ENCODE results near the gene TMEM11.

The TMEM11 gene

GRCh38 chr17:21184570-21184969 is 29.4 kb downstream of the TMEM11 start:
- no peak for DNase-seq (ENCODE audit: low read depth)

- no peak for DNase-seq (ENCODE audit: low read depth)
Observed at GRCh38 chr17:21183468-21183867, 30.5 kb downstream of the TMEM11 start.

DNA sequence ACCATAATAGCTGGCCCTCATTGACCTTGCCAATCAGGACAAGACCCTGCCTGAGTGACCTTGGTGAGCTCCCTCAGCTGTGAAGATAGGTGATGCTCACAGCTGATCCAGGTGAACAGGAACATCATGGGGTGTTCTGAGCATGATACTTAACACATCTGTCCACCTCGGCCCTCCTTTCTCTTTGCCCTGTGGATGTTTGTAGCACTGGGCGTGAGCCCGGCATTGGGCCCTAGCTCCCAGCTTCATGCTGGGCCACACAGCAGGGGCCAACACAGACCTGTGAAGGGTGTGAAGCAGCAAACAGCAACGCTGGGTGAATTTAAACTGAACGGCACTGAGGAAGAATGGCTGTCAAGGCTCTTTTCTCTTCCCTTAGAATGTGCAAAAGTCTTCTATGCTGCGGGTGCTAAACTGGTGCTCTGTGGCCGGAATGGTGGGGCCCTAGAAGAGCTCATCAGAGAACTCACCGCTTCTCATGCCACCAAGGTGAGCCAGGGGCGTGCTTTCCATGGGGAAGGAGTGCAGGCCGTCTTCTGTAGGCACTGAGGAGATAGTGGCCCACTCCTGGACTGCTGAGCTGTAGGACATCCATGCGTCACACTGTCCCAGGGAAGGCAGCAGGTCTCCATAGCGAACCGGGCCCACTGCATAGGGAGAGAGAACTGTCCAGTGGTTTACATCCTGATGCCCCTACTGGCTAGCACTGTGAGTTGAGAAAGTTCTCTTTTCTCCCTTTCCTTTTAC is 35.9 kb downstream of the TMEM11 start:
- DNase-seq (ENCODE audit: low read depth): no peak

DNA sequence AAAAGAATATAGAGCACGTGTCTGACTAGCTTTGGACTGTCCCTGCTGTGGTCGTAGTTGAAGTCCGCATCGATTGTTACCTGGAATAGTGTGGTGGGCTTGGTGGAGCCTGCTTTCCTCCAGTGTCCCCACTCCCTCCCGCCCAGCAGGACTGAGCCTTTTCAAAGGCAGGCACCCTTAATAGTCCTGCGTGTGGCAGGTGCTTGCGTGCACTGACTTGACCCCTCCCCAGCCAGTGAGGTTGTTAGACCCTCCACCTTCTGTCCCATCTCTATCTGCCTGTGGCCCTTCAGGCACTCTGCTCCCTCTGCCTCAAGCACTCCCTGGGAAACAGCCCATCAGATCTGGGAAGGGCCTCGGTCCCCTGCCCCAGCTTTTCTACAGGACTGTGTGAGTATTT is 36.6 kb downstream of the TMEM11 start:
- no peak for DNase-seq (ENCODE audit: low read depth)

- no peak for DNase-seq (ENCODE audit: low read depth)
Observed at GRCh38 chr17:21176773-21177395, 37.1 kb downstream of the TMEM11 start.

DNA sequence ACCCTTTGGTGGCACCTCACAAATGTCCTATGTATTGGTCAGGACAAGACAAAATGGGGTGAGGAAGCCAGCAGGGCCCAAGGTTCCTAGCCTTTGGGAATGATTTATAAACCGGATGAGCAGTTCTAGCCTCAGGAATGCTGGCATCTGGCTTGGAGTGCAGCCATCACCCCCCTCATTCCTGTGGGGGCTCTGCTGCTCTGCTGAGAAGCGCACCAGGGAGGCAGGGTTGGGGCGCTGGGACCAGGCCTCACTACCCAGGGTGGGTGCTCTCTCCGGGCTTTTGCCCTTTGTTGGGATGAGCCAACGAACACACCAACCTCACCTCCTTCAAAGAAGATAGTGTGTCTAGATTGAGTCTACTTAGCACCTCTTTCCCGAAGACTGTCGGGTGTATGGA is 39.2 kb downstream of the TMEM11 start:
- no peak for DNase-seq (ENCODE audit: low read depth)

- no peak for DNase-seq (ENCODE audit: low read depth)
Observed at GRCh38 chr17:21174186-21174585, 39.8 kb downstream of the TMEM11 start.

GRCh38 chr17:21173543-21173942 is 40.4 kb downstream of the TMEM11 start:
- DNase-seq (ENCODE audit: low read depth): no peak

- DNase-seq (ENCODE audit: low read depth): no peak
Observed at GRCh38 chr17:21172846-21173245, 41.1 kb downstream of the TMEM11 start.

- DNase-seq (ENCODE audit: low read depth): no peak
Observed at GRCh38 chr17:21171970-21172510, 41.9 kb downstream of the TMEM11 start.

DNA sequence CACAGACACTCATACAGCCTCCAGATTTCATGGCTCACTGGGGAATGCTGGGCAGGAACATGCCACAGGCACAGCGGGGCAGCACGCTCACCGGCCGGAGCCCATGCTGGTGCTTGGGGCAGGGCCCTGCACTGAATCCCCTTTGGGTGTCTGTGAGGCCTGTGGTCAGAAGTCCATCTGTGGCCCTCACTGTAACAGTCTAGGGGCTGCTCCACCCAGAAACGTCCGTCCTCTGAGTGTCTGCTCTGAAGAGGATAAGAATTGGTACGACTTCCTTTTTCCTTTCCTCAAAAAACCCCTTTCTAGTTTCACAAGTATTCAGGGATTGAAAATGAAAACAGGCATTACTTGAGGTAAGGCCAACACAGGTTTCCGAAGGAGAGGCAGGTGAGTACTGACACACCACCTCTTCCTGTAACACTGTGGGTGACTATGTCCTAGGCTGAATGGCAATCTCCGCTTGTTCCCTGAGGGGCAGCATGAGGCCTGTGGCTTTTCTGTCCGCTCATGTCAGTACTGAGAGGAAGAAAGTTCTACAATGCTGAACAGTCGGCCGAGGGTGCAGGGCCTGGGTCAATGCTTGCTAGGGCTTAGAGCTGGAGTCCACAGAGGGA is 42.5 kb downstream of the TMEM11 start:
- DNase-seq (ENCODE audit: low read depth): no peak

DNA sequence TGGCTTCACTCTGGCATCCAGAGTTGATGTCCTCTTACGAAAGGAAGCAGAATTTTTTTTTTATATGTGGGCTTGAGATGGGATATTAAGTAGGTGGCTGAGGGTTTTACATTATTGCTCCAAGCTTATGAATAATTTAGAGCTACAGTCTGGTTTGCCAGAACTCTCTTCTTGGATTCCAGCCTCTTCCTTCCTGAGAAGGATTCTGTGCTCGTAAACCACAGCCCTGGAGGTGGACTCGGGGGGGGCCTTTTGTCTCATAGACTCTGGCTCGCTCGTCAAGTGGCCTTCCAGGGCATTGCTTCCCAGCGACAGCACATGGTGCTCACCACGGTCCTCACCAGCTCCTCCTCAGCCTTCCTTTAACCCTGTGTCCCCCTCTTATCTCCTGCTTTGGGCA is 43.2 kb downstream of the TMEM11 start:
- no peak for DNase-seq (ENCODE audit: low read depth)

- no peak for DNase-seq (ENCODE audit: low read depth)
Observed at GRCh38 chr17:21169496-21169895, 44.5 kb downstream of the TMEM11 start.

- DNase-seq (ENCODE audit: low read depth): no peak
Observed at GRCh38 chr17:21168555-21168865, 45.5 kb downstream of the TMEM11 start.

DNA sequence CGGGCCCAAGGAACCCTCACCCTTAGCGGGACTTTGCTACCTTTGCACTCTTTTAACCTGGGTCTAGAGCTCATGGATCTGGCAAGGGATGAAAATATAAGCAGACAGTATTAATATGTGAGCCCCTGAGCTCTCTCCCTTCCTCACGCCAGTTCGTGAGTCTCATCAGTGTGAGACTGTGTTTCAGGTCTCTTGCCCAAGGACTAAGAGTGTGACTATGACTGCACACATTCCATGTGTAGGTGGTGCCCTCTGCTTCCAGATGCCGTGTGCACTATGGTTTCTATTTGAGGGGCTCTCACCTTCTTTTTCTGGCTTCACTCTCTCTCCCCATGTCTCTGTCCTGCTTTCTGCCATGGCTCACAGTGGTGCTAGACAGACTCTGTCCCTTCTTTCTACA is 46.7 kb downstream of the TMEM11 start:
- DNase-seq (ENCODE audit: low read depth): no peak

GRCh38 chr17:21166595-21167210 is 47.3 kb downstream of the TMEM11 start:
- DNase-seq (ENCODE audit: low read depth): no peak

DNA sequence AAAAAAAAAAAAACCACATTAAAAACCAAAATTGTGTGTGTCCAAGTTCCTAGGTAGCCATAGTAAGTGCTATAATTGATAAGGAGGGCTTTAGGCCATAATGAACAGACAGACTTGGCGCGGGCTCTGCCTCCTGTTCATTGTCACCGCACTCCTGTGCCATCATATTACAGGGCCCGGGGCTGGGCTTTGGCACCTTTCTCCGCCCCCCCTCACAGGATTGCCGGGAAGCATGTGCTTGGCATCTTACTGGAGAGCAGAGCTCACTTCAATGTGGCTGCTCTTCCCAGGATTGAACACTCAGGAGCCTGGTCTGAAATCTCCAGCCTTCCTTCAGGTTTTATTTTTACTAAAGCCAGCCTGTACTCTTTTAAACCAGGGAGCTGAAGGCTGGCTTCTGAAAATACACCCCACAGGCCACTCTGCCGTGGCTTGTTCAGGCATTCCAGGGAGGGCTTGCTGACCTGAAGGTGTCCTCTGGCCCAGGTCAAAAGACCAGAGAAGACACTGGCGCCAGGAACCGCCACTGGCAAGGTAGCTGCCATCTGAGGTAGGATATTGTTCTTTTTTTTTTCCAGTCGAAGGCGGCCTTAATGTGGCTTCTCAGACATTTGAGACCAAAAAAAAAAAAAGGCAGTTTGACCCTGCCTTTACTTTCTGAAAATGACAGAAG is 47.9 kb downstream of the TMEM11 start:
- no peak for DNase-seq (ENCODE audit: low read depth)

DNA sequence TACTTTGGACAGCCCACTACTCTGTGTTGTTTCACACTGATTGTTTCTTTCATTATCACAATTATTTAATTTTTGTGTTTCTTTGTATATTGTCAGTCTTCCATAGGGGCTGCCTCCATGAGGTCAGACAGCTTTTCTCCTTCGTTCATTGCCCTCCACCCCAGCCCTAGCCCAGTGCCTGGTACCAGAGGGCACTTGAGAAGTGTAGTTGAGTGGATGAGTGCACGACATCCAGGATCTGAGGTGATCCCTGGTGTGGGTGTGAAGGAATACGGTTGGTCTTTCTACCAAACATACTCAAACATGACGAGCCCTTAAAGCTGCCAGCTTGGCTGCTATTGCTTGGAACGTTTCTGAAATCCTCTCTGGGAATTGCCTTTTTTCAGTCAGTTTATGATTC is 49.3 kb downstream of the TMEM11 start:
- no peak for DNase-seq (ENCODE audit: low read depth)

GRCh38 chr17:21164216-21164615 is 49.7 kb downstream of the TMEM11 start:
- no peak for DNase-seq (ENCODE audit: low read depth)

GRCh38 chr17:21163101-21163500 is 50.9 kb downstream of the TMEM11 start:
- DNase-seq (ENCODE audit: low read depth): no peak

DNA sequence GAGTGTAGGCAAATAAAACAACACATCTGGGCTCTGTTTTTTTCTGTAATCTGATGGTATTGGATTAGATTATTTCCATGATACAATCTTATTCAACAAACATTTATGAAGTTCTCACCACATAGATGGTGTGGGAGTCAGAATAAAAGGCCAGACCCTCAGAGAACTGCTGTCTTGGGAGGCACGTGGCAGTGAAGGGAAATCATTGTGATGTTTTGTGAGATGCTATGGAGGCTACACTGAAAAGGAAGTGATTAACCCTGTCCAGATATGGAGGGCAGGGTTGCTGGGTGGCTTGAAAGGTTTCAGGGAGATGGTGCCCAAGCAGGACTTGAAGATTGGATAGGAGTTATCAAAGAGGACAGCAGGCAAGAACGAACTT is 51.6 kb downstream of the TMEM11 start:
- no peak for DNase-seq (ENCODE audit: low read depth)
